NB4 (cell line): ENCODE measurements around the gene EPB41L3.

Source experiments
- DNase-seq: peaks from one replicate; pipeline ENCODE4 v3.0.0; 2010; ENCODE audit warnings: low read depth
- H3K4me3 ChIP-seq: one replicate; pipeline ENCODE4 v1.5.1; 2011; ENCODE audit warnings: mild to moderate bottlenecking, low read depth, low read length, moderate library complexity
- CTCF ChIP-seq: IDR thresholded peaks from one replicate; pipeline ENCODE4 v1.5.1; 2012; ENCODE audit warnings: low read depth, low read length
- MAX ChIP-seq: IDR thresholded peaks from 2 replicates; pipeline ENCODE4 v1.6.1; 2011; ENCODE audit warnings: low read depth, low read length
- MYC ChIP-seq: IDR thresholded peaks from 2 replicates; pipeline ENCODE4 v1.6.1; 2011; ENCODE audit warnings: low read depth, low read length
- POLR2A ChIP-seq: IDR thresholded peaks from 2 replicates; pipeline ENCODE4 v1.6.1; 2011; ENCODE audit warnings: mild to moderate bottlenecking; ENCODE audit not compliant: insufficient read length; ENCODE audit errors: extremely low read depth

Gene EPB41L3

DNA sequence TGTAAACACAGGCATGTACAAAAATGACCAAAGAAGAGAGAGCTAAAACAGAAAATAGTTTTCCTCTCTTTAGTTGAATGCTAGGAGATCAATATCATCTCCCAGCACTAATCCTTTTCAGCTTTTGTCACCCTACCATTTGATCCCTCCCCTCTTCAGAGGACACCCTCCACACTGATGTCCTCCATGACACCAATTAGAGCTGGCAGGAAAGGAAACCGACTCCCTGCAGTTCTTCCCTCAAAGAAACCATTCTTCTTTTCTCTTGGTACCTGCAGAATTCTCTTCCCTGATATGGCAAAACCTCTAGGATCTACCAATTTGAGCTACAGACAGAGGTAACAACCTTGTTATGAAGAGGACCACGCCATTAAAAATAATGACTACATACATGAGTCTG lies 5.3 kb downstream of the EPB41L3 start:
- no peak for DNase-seq
- H3K4me3 ChIP-seq = no peak overlapping the region
- TF ChIP-seq MYC (no peak), MAX (no peak), POLR2A (no peak), CTCF (no peak)

GRCh38 chr18:5537860-5538259 lies 5.9 kb downstream of the EPB41L3 start:
- TF ChIP-seq POLR2A (no peak), MYC (no peak), CTCF (no peak), MAX (no peak)
- no peak for DNase-seq
- H3K4me3 ChIP-seq = no peak overlapping the region

- H3K4me3 ChIP-seq = no peak overlapping the region
- no peak for TF ChIP-seq MYC
- TF ChIP-seq CTCF = no peak
- TF ChIP-seq POLR2A = no peak
- TF ChIP-seq MAX = no peak
- no peak for DNase-seq
Observed at GRCh38 chr18:5534845-5535244, 9.0 kb downstream of the EPB41L3 start.

DNA sequence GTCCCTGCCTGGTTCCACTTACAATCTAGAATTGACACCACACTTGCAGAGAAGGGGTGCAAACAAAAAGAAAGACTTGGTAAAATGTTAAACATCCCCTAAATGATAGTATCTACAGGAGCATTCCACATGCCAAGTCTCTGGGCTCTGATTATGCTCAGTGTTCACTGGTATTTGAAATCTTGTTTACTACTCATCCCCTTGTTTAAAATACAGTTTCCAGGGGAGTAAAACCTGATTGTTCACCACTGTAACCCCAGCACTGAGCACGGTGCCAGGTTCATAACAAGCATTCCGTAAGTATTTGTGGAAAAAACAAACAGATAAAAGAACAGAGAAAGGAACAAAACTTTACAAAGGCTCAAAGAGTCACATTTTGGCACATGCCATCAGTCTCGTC lies 11.7 kb downstream of the EPB41L3 start:
- TF ChIP-seq MYC = no peak
- TF ChIP-seq MAX = no peak
- no peak for TF ChIP-seq CTCF
- no peak for TF ChIP-seq POLR2A
- no peak overlapping the region for H3K4me3 ChIP-seq
- no peak for DNase-seq

GRCh38 chr18:5530629-5531178 lies 13.1 kb downstream of the EPB41L3 start:
- no peak overlapping the region for H3K4me3 ChIP-seq
- no peak for TF ChIP-seq MAX
- TF ChIP-seq POLR2A = no peak
- TF ChIP-seq MYC = no peak
- TF ChIP-seq CTCF = no peak
- DNase-seq = no peak
